ENCODE results near the gene ITGB1BP1. TPM values are rescaled to one million over a fixed set of nuclear protein-coding genes. Genes with fewer than 3 reads are reported as not detected.

The ITGB1BP1 gene
- total RNA-seq, 2 experiments from 2014 or later: 54.0 to 102 TPM

DNA sequence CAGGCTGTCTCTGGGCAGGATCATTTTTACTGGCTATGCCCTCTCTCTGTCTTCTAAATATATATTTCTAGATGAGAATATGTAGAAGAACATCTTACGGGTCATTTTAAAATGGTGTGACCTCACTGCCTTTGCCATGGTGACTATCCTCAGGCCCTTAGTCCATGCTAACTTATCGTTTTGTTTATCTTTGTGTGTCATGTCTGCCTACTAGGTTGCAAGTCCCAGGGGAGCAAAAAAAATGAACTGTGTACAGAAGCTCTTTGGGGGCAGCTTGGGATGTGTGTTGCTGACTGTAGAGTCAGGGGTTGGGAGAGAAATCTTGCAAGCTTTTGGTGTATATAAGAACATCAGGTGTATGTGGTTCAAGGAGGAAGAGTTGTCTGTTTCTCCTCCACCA is 11.2 kb upstream of the ITGB1BP1 start:
- TF ChIP-seq EZH2phosphoT487 (IDR thresholded peaks at IDR 0.05; ENCODE audit: borderline replicate concordance, low read depth, low read length): no peak
- TF ChIP-seq, protein P1, sequence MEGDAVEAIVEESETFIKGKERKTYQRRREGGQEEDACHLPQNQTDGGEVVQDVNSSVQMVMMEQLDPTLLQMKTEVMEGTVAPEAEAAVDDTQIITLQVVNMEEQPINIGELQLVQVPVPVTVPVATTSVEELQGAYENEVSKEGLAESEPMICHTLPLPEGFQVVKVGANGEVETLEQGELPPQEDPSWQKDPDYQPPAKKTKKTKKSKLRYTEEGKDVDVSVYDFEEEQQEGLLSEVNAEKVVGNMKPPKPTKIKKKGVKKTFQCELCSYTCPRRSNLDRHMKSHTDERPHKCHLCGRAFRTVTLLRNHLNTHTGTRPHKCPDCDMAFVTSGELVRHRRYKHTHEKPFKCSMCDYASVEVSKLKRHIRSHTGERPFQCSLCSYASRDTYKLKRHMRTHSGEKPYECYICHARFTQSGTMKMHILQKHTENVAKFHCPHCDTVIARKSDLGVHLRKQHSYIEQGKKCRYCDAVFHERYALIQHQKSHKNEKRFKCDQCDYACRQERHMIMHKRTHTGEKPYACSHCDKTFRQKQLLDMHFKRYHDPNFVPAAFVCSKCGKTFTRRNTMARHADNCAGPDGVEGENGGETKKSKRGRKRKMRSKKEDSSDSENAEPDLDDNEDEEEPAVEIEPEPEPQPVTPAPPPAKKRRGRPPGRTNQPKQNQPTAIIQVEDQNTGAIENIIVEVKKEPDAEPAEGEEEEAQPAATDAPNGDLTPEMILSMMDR (conservative IDR thresholded peaks at IDR 0.05; ENCODE audit: low read length): no peak
- no peaks in the 10 kb centered on the region for H3K79me2 ChIP-seq (ENCODE audit: insufficient read depth, low read depth, low read length)
- ChIA-PET POLR2A (interaction anchor here (0.6 to 0.9 kb wide), 3 partner anchors 11 to 96 kb away, joined by 3 to 4 read pairs (median 3); no protein-coding TSS in a partner anchor), CTCF (ENCODE audit: unreplicated experiment) (no interaction called here)
- peaks cover 95% of the 10 kb centered on the region for H3K36me3 ChIP-seq (ENCODE audit: insufficient read depth, low read length)
- no peak for DNase-seq (ENCODE audit: low spot score)
- no peaks in the 10 kb centered on the region for H3K9me2 ChIP-seq (ENCODE audit: insufficient read depth, low read length)
- no peak overlapping the region for H3K4me3 ChIP-seq (ENCODE audit: low read depth, low read length, poor library complexity, severe bottlenecking)
- intact Hi-C loops (cut with micrococcal nuclease; ENCODE audit: unreplicated experiment): no loop called here
- no peaks in the 10 kb centered on the region for H4K20me1 ChIP-seq (ENCODE audit: insufficient read depth, low read length)
- H3K27ac ChIP-seq (ENCODE audit: low read depth, low read length, poor library complexity, severe bottlenecking): no peak overlapping the region
- H2AFZ ChIP-seq (ENCODE audit: low read length): no peak overlapping the region
- BruUV-seq (replicated peaks): no TSS peak
- no peak overlapping the region for H3K4me2 ChIP-seq (ENCODE audit: low read length)
- no peaks in the 10 kb centered on the region for H3K9me3 ChIP-seq (ENCODE audit: low read length)
- no peaks in the 10 kb centered on the region for H3K4me1 ChIP-seq (ENCODE audit: insufficient read depth, low read length, poor library complexity, severe bottlenecking)

DNA sequence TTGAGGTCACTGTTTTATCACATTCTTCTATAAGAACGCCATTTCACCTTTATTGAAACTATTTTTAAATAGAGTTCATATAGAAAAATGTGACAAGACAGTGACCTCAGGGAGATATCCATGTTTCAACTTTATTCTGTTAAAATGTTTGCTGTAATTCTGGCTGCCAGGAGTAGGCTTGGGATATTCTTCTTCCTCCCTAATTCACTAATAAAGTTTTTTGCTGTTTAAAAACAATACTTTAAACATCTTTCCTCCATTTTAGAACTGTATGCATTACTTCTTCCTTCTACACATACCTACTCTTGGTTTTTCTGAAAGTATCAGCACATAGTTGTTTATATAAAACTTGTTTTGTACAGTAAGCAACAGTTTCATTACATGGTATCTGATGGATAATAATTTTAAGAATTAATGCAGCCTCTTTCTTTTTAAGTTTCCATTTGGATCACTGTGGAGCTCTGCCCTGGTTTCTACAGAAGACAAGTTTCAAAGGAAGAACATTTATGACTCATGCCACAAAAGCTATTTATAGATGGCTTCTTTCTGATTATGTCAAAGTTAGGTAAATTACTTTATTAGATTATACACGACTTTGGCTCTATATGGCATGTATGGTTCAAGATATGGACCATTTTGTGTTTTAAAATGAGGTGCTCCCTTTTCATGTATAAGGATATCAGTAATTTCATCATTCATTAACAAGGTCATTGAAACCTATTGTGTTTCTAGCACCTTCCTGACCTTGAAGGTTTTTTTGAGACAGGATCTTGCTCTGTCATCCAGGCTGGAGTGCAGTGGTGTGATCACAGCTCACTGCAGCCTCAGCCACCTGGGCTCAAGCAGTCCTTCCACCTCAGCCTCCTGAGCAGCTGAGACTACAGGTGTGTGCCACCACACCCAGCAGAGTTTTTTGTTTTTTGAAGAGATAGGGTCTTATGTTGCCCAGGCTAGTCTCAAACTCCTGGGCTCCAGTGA is 7.3 kb upstream of the ITGB1BP1 start:
- Histone ChIP-seq H3K4me3 (ENCODE audit: low read depth, low read length, poor library complexity, severe bottlenecking) (no peak overlapping the region), H3K9me2 (ENCODE audit: insufficient read depth, low read length) (no peaks in the 10 kb centered on the region), H4K20me1 (ENCODE audit: insufficient read depth, low read length) (no peaks in the 10 kb centered on the region), H3K4me2 (ENCODE audit: low read length) (no peak overlapping the region), H2AFZ (ENCODE audit: low read length) (no peak overlapping the region), H3K4me1 (ENCODE audit: insufficient read depth, low read length, poor library complexity, severe bottlenecking) (peaks cover 4% of the 10 kb centered on the region), H3K36me3 (ENCODE audit: insufficient read depth, low read length) (peaks cover 86% of the 10 kb centered on the region), H3K9me3 (ENCODE audit: low read length) (no peaks in the 10 kb centered on the region), H3K79me2 (ENCODE audit: insufficient read depth, low read depth, low read length) (peaks cover 14% of the 10 kb centered on the region; the same call in 1 of the 2 replicates), H3K27ac (ENCODE audit: low read depth, low read length, poor library complexity, severe bottlenecking) (no peak overlapping the region)
- CTCF ChIA-PET (ENCODE audit: unreplicated experiment): no interaction called here
- POLR2A ChIA-PET: interaction anchor here (0.5 to 1.0 kb wide), 6 partner anchors 8 to 131 kb away, joined by 3 to 4 read pairs (median 3); no protein-coding TSS in a partner anchor
- TF ChIP-seq, protein P1 (conservative IDR thresholded peaks at IDR 0.05; ENCODE audit: low read length): no peak
- no peak for TF ChIP-seq EZH2phosphoT487 (IDR thresholded peaks at IDR 0.05; ENCODE audit: borderline replicate concordance, low read depth, low read length)
- BruUV-seq (replicated peaks): no TSS peak
- intact Hi-C loops (cut with micrococcal nuclease; ENCODE audit: unreplicated experiment): no loop called here
- no peak for DNase-seq (ENCODE audit: low spot score)

Measured in OCI-LY7 (cell line).